HEK293 (cell line): Measurements from ENCODE around the gene STIP1.

Experiments used
- BCL11A ChIP-seq: fragments of 450-650 bp; formaldehyde crosslinking; IDR thresholded peaks from 2 replicates; pipeline ENCODE4 v1.5.1; 2016; ENCODE audit warnings: low read depth, missing biosample characterization, missing genetic modification characterization
- CTCF ChIP-seq: fragments of 450-650 bp; formaldehyde crosslinking; IDR thresholded peaks from 2 replicates; pipeline ENCODE4 v1.5.1; 2016; ENCODE audit warnings: missing biosample characterization, missing genetic modification characterization
- HOXA7 ChIP-seq: sonication (generic); formaldehyde crosslinking; IDR thresholded peaks from 2 replicates; pipeline ENCODE4 v1.8.1; 2022; ENCODE audit warnings: missing genetic modification reagents, borderline replicate concordance
- PRDM1 ChIP-seq: fragments of 450-650 bp; formaldehyde crosslinking; IDR thresholded peaks from 2 replicates; pipeline ENCODE4; 2016; ENCODE audit warnings: missing biosample characterization, missing genetic modification characterization
- SP2 ChIP-seq: fragments of 450-650 bp; formaldehyde crosslinking; IDR thresholded peaks from 2 replicates; pipeline ENCODE4 v1.5.1; 2016; ENCODE audit warnings: missing biosample characterization, missing genetic modification characterization
- TCF7L2 ChIP-seq: IDR thresholded peaks from 2 replicates; pipeline ENCODE4 v1.6.1; 2011; ENCODE audit warnings: low read depth, mild to moderate bottlenecking, inconsistent platforms, low read length, moderate library complexity, borderline replicate concordance
- ZBTB1 ChIP-seq: fragments of 450-650 bp; formaldehyde crosslinking; IDR thresholded peaks from 2 replicates; pipeline ENCODE4 v1.5.1; 2016; ENCODE audit warnings: missing biosample characterization, missing genetic modification characterization
- ZBTB21 ChIP-seq: fragments of 450-650 bp; formaldehyde crosslinking; IDR thresholded peaks from 2 replicates; pipeline ENCODE4 v1.5.1; 2017; ENCODE audit warnings: missing biosample characterization, missing genetic modification characterization
- ZNF513 ChIP-seq: fragments of 450-650 bp; IDR thresholded peaks from 2 replicates; pipeline ENCODE4 v1.5.1; 2018; ENCODE audit warnings: missing biosample characterization, missing genetic modification characterization
- ZNF747 ChIP-seq: fragments of 450-650 bp; formaldehyde crosslinking; IDR thresholded peaks from 2 replicates; pipeline ENCODE4 v1.5.1; 2016; ENCODE audit warnings: missing biosample characterization, missing genetic modification characterization
- TF ChIP-seq, protein P1 (sequence below): fragments of 450-650 bp; formaldehyde crosslinking; IDR thresholded peaks from 2 replicates; pipeline ENCODE4; 2016; ENCODE audit warnings: missing biosample characterization, missing genetic modification characterization
- TF ChIP-seq, protein P2 (sequence below): fragments of 450-650 bp; formaldehyde crosslinking; IDR thresholded peaks from 2 replicates; pipeline ENCODE4 v1.5.1; 2016; ENCODE audit warnings: missing biosample characterization, missing genetic modification characterization, low read depth

DNA sequence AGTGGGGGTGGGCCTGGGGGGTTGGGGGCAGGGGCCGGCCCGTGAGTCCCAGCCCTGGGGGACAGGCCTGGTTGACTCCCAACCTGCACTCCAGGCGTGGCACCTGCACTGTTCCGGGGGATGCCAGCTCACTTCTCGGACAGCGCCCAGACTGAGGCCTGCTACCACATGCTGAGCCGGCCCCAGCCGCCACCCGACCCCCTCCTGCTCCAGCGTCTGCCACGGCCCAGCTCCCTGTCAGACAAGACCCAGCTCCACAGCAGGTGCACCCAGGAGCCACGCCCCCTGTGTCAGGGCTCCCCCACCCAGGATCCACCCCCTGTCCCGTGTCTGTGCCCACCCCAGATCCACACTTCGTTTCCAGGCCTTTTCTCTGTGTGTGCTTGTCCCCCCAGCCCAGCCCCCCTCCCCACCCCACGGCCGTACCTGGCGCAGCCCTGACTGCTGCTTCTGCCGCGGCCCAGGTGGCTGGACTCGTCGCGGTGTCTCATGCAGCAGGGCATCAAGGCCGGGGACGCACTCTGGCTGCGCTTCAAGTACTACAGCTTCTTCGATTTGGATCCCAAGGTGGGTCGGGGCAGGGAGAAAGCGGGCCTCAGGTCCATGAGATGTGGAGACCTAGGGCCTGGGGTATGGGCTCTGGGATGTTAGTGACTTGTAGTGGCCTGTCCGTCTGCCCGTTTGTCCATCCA lies 25.4 kb downstream of the STIP1 start:
- no peak for TF ChIP-seq CTCF (tag by site-specific recombination)
- TF ChIP-seq ZNF513 (tag by site-specific recombination) = no peak
- TF ChIP-seq SP2 = no peak
- no peak for TF ChIP-seq ZBTB1 (tag by site-specific recombination)
- TF ChIP-seq ZBTB21 (tag by site-specific recombination) = no peak
- TF ChIP-seq HOXA7 (CRISPR knock-in tag) = no peak
- no peak for TF ChIP-seq PRDM1
- TF ChIP-seq, protein P1, sequence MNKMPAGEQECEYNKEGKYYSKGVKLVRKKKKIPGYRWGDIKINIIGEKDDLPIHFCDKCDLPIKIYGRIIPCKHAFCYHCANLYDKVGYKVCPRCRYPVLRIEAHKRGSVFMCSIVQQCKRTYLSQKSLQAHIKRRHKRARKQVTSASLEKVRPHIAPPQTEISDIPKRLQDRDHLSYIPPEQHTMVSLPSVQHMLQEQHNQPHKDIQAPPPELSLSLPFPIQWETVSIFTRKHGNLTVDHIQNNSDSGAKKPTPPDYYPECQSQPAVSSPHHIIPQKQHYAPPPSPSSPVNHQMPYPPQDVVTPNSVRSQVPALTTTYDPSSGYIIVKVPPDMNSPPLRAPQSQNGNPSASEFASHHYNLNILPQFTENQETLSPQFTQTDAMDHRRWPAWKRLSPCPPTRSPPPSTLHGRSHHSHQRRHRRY = no peak
- no peak for TF ChIP-seq ZNF747 (tag by site-specific recombination)
- TF ChIP-seq, protein P2, sequence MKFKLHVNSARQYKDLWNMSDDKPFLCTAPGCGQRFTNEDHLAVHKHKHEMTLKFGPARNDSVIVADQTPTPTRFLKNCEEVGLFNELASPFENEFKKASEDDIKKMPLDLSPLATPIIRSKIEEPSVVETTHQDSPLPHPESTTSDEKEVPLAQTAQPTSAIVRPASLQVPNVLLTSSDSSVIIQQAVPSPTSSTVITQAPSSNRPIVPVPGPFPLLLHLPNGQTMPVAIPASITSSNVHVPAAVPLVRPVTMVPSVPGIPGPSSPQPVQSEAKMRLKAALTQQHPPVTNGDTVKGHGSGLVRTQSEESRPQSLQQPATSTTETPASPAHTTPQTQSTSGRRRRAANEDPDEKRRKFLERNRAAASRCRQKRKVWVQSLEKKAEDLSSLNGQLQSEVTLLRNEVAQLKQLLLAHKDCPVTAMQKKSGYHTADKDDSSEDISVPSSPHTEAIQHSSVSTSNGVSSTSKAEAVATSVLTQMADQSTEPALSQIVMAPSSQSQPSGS (tag by site-specific recombination) = no peak
- no peak for TF ChIP-seq TCF7L2
- TF ChIP-seq BCL11A (tag by site-specific recombination) = no peak
